A673 (cell line): ENCODE measurements around the gene RELN. TPM values are rescaled to one million over a fixed set of nuclear protein-coding genes. Genes with fewer than 3 reads are reported as not detected.

Experiments used
- BruUV-seq: library from RNA; stranded (reverse); fragments of 400-500 nt; replicated peaks from 2 replicates; lab custom pipeline; 2021; lab: Mats Ljungman, UMichigan
- CTCF ChIA-PET: fragments of 300-600 bp; sonication (Branson Sonifier 250); formaldehyde crosslinking; loops from one replicate; lab custom pipeline; 2022; ENCODE audit warnings: antibody characterized with exemption; lab: Charles Lee
- POLR2A ChIA-PET: fragments of 300-600 bp; sonication (Branson Sonifier 250); formaldehyde crosslinking; loops from one replicate; lab custom pipeline; 2022; ENCODE audit warnings: antibody characterized with exemption; ENCODE audit not compliant: low non-redundant PET; lab: Charles Lee
- DNase-seq: peaks from one replicate; pipeline ENCODE4 v3.0.0-alpha.2; 2015; ENCODE audit warnings: low spot score
- H3K27ac ChIP-seq: fragments of 200-600 bp; sonication (generic); 2 replicates; pipeline ENCODE4 v1.5.1; 2016; ENCODE audit warnings: mixed run types, low read depth, mild to moderate bottlenecking, mixed read lengths, antibody characterized with exemption, low read length; ENCODE audit not compliant: poor library complexity, severe bottlenecking
- H3K27me3 ChIP-seq: fragments of 200-600 bp; sonication (generic); replicated peaks from 2 replicates; pipeline ENCODE4 v1.6.1; 2017; ENCODE audit warnings: mixed run types, low read depth, mild to moderate bottlenecking, mixed read lengths, antibody characterized with exemption, low read length; ENCODE audit not compliant: insufficient read depth, poor library complexity
- H3K36me3 ChIP-seq: fragments of 200-600 bp; sonication (generic); 2 replicates; pipeline ENCODE4 v1.6.1; 2016; ENCODE audit warnings: mixed run types, mild to moderate bottlenecking, mixed read lengths, antibody characterized with exemption, low read length; ENCODE audit not compliant: insufficient read depth, poor library complexity, severe bottlenecking
- H3K4me1 ChIP-seq: fragments of 200-600 bp; sonication (generic); 2 replicates; pipeline ENCODE4 v1.6.1; 2017; ENCODE audit warnings: mixed run types, mild to moderate bottlenecking, mixed read lengths, antibody characterized with exemption, low read length; ENCODE audit not compliant: insufficient read depth, poor library complexity, severe bottlenecking
- H3K4me3 ChIP-seq: fragments of 200-600 bp; sonication (generic); 2 replicates; pipeline ENCODE4 v1.5.1; 2016; ENCODE audit warnings: low read depth, mixed run types, mild to moderate bottlenecking, mixed read lengths, low read length; ENCODE audit not compliant: poor library complexity, severe bottlenecking
- H3K9me3 ChIP-seq: fragments of 200-600 bp; sonication (generic); 2 replicates; pipeline ENCODE4 v1.6.1; 2016; ENCODE audit warnings: mixed run types, low read depth, mild to moderate bottlenecking, mixed read lengths, antibody characterized with exemption, low read length; ENCODE audit not compliant: poor library complexity, severe bottlenecking
- CTCF ChIP-seq: fragments of 300-800, 200-600 bp; sonication (generic); conservative IDR thresholded peaks from 2 replicates; pipeline ENCODE4 v1.5.1; 2017; ENCODE audit warnings: low read depth, mild to moderate bottlenecking, antibody characterized with exemption, low read length, moderate library complexity, mixed read lengths
- EZH2 ChIP-seq: fragments of 200-600 bp; sonication (generic); IDR thresholded peaks from 2 replicates; pipeline ENCODE4 v1.6.1; 2017; ENCODE audit warnings: borderline replicate concordance, low read depth, mild to moderate bottlenecking, mixed read lengths, antibody characterized with exemption, low read length; ENCODE audit not compliant: poor library complexity, severe bottlenecking
- intact Hi-C: fragments of 100-400 bp; cut with micrococcal nuclease; formaldehyde crosslinking; loops from one replicate; pipeline ENCODE4 v1.10.0; 2022; ENCODE audit not compliant: unreplicated experiment
- total RNA-seq: library from RNA; stranded (reverse); gene quantifications from 2 replicates; pipeline ENCODE4 v1.2.3, GENCODE V29; 2021

Gene RELN
- total RNA-seq, 1 experiment from 2014 or later, result not detected

GRCh38 chr7:103714376-103714927, 275.0 kb downstream of the RELN start:
- no peaks in the 10 kb centered on the region for H3K36me3 ChIP-seq
- no TSS peak for BruUV-seq
- no peaks in the 10 kb centered on the region for H3K9me3 ChIP-seq
- intact Hi-C loops, result no loop called here
- CTCF ChIA-PET, result no interaction called here
- DNase-seq, result no peak
- no peak overlapping the region for H3K4me3 ChIP-seq
- TF ChIP-seq EZH2 (no peak), CTCF (no peak)
- H3K27ac ChIP-seq, result no peak overlapping the region
- peaks cover 79% of the 10 kb centered on the region for H3K27me3 ChIP-seq
- POLR2A ChIA-PET, result no interaction called here
- H3K4me1 ChIP-seq, result no peaks in the 10 kb centered on the region

- H3K36me3 ChIP-seq, result no peaks in the 10 kb centered on the region
- intact Hi-C loops, result no loop called here
These were observed 276.3 kb downstream of the RELN start for GRCh38 chr7:103712991-103713778.

GRCh38 chr7:103711413-103711812, 278.0 kb downstream of the RELN start:
- POLR2A ChIA-PET, result no interaction called here

More at GRCh38 chr7:103712991-103713778, 276.3 kb downstream of the RELN start:
- TF ChIP-seq EZH2 (no peak), CTCF (no peak)
- ChIA-PET CTCF (no interaction called here), POLR2A (no interaction called here)
- H3K9me3 ChIP-seq, result no peaks in the 10 kb centered on the region
- DNase-seq, result no peak
- no peaks in the 10 kb centered on the region for H3K4me1 ChIP-seq
- H3K4me3 ChIP-seq, result no peak overlapping the region
- no peak overlapping the region for H3K27ac ChIP-seq
- peaks cover 75% of the 10 kb centered on the region for H3K27me3 ChIP-seq
- BruUV-seq, result no TSS peak

More at GRCh38 chr7:103711413-103711812, 278.0 kb downstream of the RELN start:
- BruUV-seq, result no TSS peak
- Histone ChIP-seq H3K36me3 (no peaks in the 10 kb centered on the region), H3K4me3 (no peak overlapping the region), H3K27me3 (peaks cover 76% of the 10 kb centered on the region), H3K9me3 (no peaks in the 10 kb centered on the region), H3K27ac (no peak overlapping the region), H3K4me1 (no peaks in the 10 kb centered on the region)
- CTCF ChIA-PET, result no interaction called here
- intact Hi-C loops, result no loop called here
- TF ChIP-seq CTCF, result no peak
- TF ChIP-seq EZH2, result no peak
- no peak for DNase-seq
